AG10803 (cell line): ENCODE results near the gene PROC.

Source experiments
- DNase-seq: peaks from one replicate; pipeline ENCODE4 v3.0.0; 2010; ENCODE audit warnings: low read depth
- H3K4me3 ChIP-seq: 2 replicates; pipeline ENCODE4 v1.5.1; 2011; ENCODE audit warnings: mild to moderate bottlenecking, low read length, control low read depth
- TF ChIP-seq, protein P1 (sequence below): conservative IDR thresholded peaks from 2 replicates; pipeline ENCODE4 v1.5.1; 2011; ENCODE audit warnings: mild to moderate bottlenecking, low read length, control low read depth, inconsistent platforms

Gene PROC

DNA sequence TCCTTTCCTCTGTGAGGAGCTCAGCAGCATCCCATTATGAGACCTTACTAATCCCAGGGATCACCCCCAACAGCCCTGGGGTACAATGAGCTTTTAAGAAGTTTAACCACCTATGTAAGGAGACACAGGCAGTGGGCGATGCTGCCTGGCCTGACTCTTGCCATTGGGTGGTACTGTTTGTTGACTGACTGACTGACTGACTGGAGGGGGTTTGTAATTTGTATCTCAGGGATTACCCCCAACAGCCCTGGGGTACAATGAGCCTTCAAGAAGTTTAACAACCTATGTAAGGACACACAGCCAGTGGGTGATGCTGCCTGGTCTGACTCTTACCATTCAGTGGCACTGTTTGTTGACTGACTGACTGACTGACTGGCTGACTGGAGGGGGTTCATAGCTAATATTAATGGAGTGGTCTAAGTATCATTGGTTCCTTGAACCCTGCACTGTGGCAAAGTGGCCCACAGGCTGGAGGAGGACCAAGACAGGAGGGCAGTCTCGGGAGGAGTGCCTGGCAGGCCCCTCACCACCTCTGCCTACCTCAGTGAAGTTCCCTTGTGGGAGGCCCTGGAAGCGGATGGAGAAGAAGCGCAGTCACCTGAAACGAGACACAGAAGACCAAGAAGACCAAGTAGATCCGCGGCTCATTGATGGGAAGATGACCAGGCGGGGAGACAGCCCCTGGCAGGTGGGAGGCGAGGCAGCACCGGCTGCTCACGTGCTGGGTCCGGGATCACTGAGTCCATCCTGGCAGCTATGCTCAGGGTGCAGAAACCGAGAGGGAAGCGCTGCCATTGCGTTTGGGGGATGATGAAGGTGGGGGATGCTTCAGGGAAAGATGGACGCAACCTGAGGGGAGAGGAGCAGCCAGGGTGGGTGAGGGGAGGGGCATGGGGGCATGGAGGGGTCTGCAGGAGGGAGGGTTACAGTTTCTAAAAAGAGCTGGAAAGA lies 7.6 kb downstream of the PROC start:
- TF ChIP-seq, protein P1, sequence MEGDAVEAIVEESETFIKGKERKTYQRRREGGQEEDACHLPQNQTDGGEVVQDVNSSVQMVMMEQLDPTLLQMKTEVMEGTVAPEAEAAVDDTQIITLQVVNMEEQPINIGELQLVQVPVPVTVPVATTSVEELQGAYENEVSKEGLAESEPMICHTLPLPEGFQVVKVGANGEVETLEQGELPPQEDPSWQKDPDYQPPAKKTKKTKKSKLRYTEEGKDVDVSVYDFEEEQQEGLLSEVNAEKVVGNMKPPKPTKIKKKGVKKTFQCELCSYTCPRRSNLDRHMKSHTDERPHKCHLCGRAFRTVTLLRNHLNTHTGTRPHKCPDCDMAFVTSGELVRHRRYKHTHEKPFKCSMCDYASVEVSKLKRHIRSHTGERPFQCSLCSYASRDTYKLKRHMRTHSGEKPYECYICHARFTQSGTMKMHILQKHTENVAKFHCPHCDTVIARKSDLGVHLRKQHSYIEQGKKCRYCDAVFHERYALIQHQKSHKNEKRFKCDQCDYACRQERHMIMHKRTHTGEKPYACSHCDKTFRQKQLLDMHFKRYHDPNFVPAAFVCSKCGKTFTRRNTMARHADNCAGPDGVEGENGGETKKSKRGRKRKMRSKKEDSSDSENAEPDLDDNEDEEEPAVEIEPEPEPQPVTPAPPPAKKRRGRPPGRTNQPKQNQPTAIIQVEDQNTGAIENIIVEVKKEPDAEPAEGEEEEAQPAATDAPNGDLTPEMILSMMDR: no peak
- DNase-seq: no peak
- no peak overlapping the region for H3K4me3 ChIP-seq

DNA sequence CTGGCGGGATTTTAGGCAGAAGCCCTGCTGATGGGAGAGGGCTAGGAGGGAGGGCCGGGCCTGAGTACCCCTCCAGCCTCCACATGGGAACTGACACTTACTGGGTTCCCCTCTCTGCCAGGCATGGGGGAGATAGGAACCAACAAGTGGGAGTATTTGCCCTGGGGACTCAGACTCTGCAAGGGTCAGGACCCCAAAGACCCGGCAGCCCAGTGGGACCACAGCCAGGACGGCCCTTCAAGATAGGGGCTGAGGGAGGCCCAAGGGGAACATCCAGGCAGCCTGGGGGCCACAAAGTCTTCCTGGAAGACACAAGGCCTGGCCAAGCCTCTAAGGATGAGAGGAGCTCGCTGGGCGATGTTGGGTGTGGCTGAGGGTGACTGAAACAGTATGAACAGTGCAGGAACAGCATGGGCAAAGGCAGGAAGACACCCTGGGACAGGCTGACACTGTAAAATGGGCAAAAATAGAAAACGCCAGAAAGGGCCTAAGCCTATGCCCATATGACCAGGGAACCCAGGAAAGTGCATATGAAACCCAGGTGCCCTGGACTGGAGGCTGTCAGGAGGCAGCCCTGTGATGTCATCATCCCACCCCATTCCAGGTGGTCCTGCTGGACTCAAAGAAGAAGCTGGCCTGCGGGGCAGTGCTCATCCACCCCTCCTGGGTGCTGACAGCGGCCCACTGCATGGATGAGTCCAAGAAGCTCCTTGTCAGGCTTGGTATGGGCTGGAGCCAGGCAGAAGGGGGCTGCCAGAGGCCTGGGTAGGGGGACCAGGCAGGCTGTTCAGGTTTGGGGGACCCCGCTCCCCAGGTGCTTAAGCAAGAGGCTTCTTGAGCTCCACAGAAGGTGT lies 8.5 kb downstream of the PROC start:
- TF ChIP-seq, protein P1: no peak
- no peak for DNase-seq
- H3K4me3 ChIP-seq: no peak overlapping the region

DNA sequence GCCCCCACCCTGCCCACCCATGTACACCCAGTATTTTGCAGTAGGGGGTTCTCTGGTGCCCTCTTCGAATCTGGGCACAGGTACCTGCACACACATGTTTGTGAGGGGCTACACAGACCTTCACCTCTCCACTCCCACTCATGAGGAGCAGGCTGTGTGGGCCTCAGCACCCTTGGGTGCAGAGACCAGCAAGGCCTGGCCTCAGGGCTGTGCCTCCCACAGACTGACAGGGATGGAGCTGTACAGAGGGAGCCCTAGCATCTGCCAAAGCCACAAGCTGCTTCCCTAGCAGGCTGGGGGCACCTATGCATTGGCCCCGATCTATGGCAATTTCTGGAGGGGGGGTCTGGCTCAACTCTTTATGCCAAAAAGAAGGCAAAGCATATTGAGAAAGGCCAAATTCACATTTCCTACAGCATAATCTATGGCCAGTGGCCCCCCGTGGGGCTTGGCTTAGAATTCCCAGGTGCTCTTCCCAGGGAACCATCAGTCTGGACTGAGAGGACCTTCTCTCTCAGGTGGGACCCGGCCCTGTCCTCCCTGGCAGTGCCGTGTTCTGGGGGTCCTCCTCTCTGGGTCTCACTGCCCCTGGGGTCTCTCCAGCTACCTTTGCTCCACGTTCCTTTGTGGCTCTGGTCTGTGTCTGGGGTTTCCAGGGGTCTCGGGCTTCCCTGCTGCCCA lies 9.3 kb downstream of the PROC start:
- DNase-seq: no peak
- TF ChIP-seq, protein P1: no peak
- H3K4me3 ChIP-seq: no peak overlapping the region

DNA sequence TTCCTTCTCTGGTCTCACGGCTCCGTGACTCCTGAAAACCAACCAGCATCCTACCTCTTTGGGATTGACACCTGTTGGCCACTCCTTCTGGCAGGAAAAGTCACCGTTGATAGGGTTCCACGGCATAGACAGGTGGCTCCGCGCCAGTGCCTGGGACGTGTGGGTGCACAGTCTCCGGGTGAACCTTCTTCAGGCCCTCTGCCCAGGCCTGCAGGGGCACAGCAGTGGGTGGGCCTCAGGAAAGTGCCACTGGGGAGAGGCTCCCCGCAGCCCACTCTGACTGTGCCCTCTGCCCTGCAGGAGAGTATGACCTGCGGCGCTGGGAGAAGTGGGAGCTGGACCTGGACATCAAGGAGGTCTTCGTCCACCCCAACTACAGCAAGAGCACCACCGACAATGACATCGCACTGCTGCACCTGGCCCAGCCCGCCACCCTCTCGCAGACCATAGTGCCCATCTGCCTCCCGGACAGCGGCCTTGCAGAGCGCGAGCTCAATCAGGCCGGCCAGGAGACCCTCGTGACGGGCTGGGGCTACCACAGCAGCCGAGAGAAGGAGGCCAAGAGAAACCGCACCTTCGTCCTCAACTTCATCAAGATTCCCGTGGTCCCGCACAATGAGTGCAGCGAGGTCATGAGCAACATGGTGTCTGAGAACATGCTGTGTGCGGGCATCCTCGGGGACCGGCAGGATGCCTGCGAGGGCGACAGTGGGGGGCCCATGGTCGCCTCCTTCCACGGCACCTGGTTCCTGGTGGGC lies 10.0 kb downstream of the PROC start:
- TF ChIP-seq, protein P1: no peak
- no peak overlapping the region for H3K4me3 ChIP-seq
- DNase-seq: no peak

DNA sequence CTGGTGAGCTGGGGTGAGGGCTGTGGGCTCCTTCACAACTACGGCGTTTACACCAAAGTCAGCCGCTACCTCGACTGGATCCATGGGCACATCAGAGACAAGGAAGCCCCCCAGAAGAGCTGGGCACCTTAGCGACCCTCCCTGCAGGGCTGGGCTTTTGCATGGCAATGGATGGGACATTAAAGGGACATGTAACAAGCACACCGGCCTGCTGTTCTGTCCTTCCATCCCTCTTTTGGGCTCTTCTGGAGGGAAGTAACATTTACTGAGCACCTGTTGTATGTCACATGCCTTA lies 10.5 kb downstream of the PROC start:
- DNase-seq: no peak
- no peak overlapping the region for H3K4me3 ChIP-seq
- TF ChIP-seq, protein P1: no peak

DNA sequence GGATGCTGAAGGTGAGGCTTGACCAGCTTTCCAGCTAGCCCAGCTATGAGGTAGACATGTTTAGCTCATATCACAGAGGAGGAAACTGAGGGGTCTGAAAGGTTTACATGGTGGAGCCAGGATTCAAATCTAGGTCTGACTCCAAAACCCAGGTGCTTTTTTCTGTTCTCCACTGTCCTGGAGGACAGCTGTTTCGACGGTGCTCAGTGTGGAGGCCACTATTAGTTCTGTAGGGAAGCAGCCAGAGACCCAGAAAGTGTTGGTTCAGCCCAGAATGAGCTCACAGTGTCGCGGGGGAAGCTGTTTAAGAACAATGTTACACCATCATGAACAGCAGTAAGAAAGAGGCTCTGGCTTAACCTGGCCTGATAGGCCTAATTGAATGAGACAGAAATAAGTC lies 11.1 kb downstream of the PROC start:
- TF ChIP-seq, protein P1: no peak
- no peak for DNase-seq
- no peak overlapping the region for H3K4me3 ChIP-seq
